ENCODE measurements around the gene GFPT2. TPM values are rescaled to one million over a fixed set of nuclear protein-coding genes. Genes with fewer than 3 reads are reported as not detected.

The GFPT2 gene
- total RNA-seq, 2 donors from 2014 or later, result 75.4 to 83.3 TPM

- intact Hi-C loops (cut with DNase I), result no loop called here
- no peak for DNase-seq (ENCODE audit: low spot score)
Measured at GRCh38 chr5:180338001-180338707, 15.0 kb downstream of the GFPT2 start.

- intact Hi-C loops (cut with DNase I), result no loop called here
Measured at GRCh38 chr5:180336234-180337020, 16.7 kb downstream of the GFPT2 start.

GRCh38 chr5:180335614-180336233 lies 17.4 kb downstream of the GFPT2 start:
- no peak for DNase-seq (ENCODE audit: low spot score)
- intact Hi-C loops (cut with DNase I), result no loop called here

More at GRCh38 chr5:180336234-180337020, 16.7 kb downstream of the GFPT2 start:
- no peak for DNase-seq (ENCODE audit: low spot score)

GRCh38 chr5:180334751-180335613 lies 18.2 kb downstream of the GFPT2 start:
- intact Hi-C loops (cut with DNase I), result no loop called here
- no peak for DNase-seq (ENCODE audit: low spot score)

- intact Hi-C loops (cut with DNase I), result no loop called here
- no peak for DNase-seq (ENCODE audit: low spot score)
Measured at GRCh38 chr5:180334176-180334575, 19.0 kb downstream of the GFPT2 start.

GRCh38 chr5:180333661-180334060 lies 19.5 kb downstream of the GFPT2 start:
- intact Hi-C loops (cut with DNase I), result no loop called here
- no peak for DNase-seq (ENCODE audit: low spot score)

GRCh38 chr5:180332861-180333260 lies 20.3 kb downstream of the GFPT2 start:
- intact Hi-C loops (cut with DNase I), result no loop called here

GRCh38 chr5:180332051-180332517 lies 21.1 kb downstream of the GFPT2 start:
- intact Hi-C loops (cut with DNase I), result no loop called here

More at GRCh38 chr5:180332861-180333260, 20.3 kb downstream of the GFPT2 start:
- no peak for DNase-seq (ENCODE audit: low spot score)

GRCh38 chr5:180331647-180331950 lies 21.5 kb downstream of the GFPT2 start:
- intact Hi-C loops (cut with DNase I), result no loop called here
- peak; percentile 71 for DNase-seq (ENCODE audit: low spot score)

More at GRCh38 chr5:180332051-180332517, 21.1 kb downstream of the GFPT2 start:
- DNase-seq (ENCODE audit: low spot score), result peak; percentile 82

- intact Hi-C loops (cut with DNase I), result no loop called here
- peak; percentile 91 for DNase-seq (ENCODE audit: low spot score)
Measured at GRCh38 chr5:180330810-180331646, 22.1 kb downstream of the GFPT2 start.

GRCh38 chr5:180330270-180330648 lies 22.9 kb downstream of the GFPT2 start:
- intact Hi-C loops (cut with DNase I), result no loop called here

GRCh38 chr5:180329606-180330269 lies 23.4 kb downstream of the GFPT2 start:
- DNase-seq (ENCODE audit: low spot score), result peak; percentile 78
- intact Hi-C loops (cut with DNase I), result no loop called here

More at GRCh38 chr5:180330270-180330648, 22.9 kb downstream of the GFPT2 start:
- DNase-seq (ENCODE audit: low spot score), result peak; percentile 34

GRCh38 chr5:180329138-180329435 lies 24.0 kb downstream of the GFPT2 start:
- intact Hi-C loops (cut with DNase I), result no loop called here
- peak; percentile 59 for DNase-seq (ENCODE audit: low spot score)

- peak; percentile 95 for DNase-seq (ENCODE audit: low spot score)
- intact Hi-C loops (cut with DNase I), result no loop called here
Measured at GRCh38 chr5:180328296-180329137, 24.6 kb downstream of the GFPT2 start.

GRCh38 chr5:180326989-180327565 lies 26.1 kb downstream of the GFPT2 start:
- intact Hi-C loops (cut with DNase I), result no loop called here
- DNase-seq (ENCODE audit: low spot score), result peak; percentile 73

GRCh38 chr5:180324601-180324950 lies 28.6 kb downstream of the GFPT2 start:
- no peak for DNase-seq (ENCODE audit: low spot score)
- intact Hi-C loops (cut with DNase I), result no loop called here
